K562 (cell line): ENCODE results near the gene ACY1. TPM values are rescaled to one million over a fixed set of nuclear protein-coding genes. Genes with fewer than 3 reads are reported as not detected.
A peak's percentile ranks its signal among the peaks of the same experiment; 100 is the strongest.

Source experiments
- ATF7 ChIP-seq: fragments of 450-650 bp; IDR thresholded peaks from 2 replicates; pipeline ENCODE4 v1.7.1; 2014; ENCODE audit warnings: mild to moderate bottlenecking, moderate library complexity
- CHCHD3 ChIP-seq: fragments of 250-450 bp; sonication (Bioruptor Pico); IDR thresholded peaks from 2 replicates; pipeline ENCODE4 v2.1.2; 2022; ENCODE audit warnings: mild to moderate bottlenecking
- CREBBP ChIP-seq: IDR thresholded peaks from one replicate; pipeline ENCODE4 v1.6.1; 2012; ENCODE audit warnings: low read depth, mild to moderate bottlenecking, control low read depth, inconsistent platforms, low read length
- DIDO1 ChIP-seq: fragments of 450-650 bp; IDR thresholded peaks from 2 replicates; pipeline ENCODE4 v1.6.1; 2016; ENCODE audit warnings: low read depth, missing biosample characterization, missing genetic modification characterization
- ELF1 ChIP-seq: fragments of 200-800 bp; sonication (Bioruptor generic); IDR thresholded peaks from 2 replicates; pipeline ENCODE4 v1.6.1; 2016; ENCODE audit warnings: missing genetic modification characterization, missing compliant biosample characterization
- GATAD2B ChIP-seq: fragments of 450-650 bp; IDR thresholded peaks from 2 replicates; pipeline ENCODE4 v1.6.1; 2017; ENCODE audit warnings: mild to moderate bottlenecking, borderline replicate concordance
- HMGN3 ChIP-seq: IDR thresholded peaks from 2 replicates; pipeline ENCODE4 v1.6.1; 2011; ENCODE audit warnings: borderline replicate concordance, low read depth, mild to moderate bottlenecking, mixed read lengths, low read length; ENCODE audit not compliant: insufficient read length; ENCODE audit errors: extremely low read depth
- HNRNPUL1 ChIP-seq: fragments of 200-400 bp; formaldehyde crosslinking; IDR thresholded peaks from 2 replicates; pipeline ENCODE4 v1.6.1; 2017; ENCODE audit warnings: low read length
- JUN ChIP-seq, 2 experiments: sonication (generic) in 1 of 2; formaldehyde crosslinking in 1 of 2; IDR thresholded peaks; 2 replicates each; pipeline versions ENCODE4 v1.6.1 to v1.8.0; 2012 to 2022; ENCODE audit warnings: borderline replicate concordance in 2 of 2, mild to moderate bottlenecking in 2 of 2, improper control_type of control experiment in 1 of 2, low read depth in 1 of 2, low read length in 1 of 2, missing genetic modification reagents in 1 of 2
- JUND ChIP-seq, 2 experiments: IDR thresholded peaks; 2 replicates in 1 of 2; 3 replicates in 1 of 2; pipeline ENCODE4 v1.6.1; 2011; ENCODE audit warnings: borderline replicate concordance in 2 of 2, low read depth in 2 of 2, low read length in 2 of 2, improper control_type of control experiment in 1 of 2, missing biosample characterization in 1 of 2, missing genetic modification characterization in 1 of 2, missing genetic modification reagents in 1 of 2
- KDM5B ChIP-seq: fragments of 200-600 bp; sonication (generic); IDR thresholded peaks from 2 replicates; pipeline ENCODE4 v1.6.1; 2012; ENCODE audit warnings: low read depth, mild to moderate bottlenecking, moderate library complexity, low read length, control low read depth, inconsistent platforms; ENCODE audit not compliant: insufficient replicate concordance
- MAFG ChIP-seq: fragments of 450-650 bp; conservative IDR thresholded peaks from 2 replicates; pipeline ENCODE4 v1.6.1; 2016; ENCODE audit warnings: missing genetic modification characterization, missing compliant biosample characterization
- MCM3 ChIP-seq: fragments of 450-650 bp; IDR thresholded peaks from 2 replicates; pipeline ENCODE4 v1.6.1; 2016
- NFXL1 ChIP-seq: fragments of 450-650 bp; formaldehyde crosslinking; IDR thresholded peaks from 2 replicates; pipeline ENCODE4 v1.4.0; 2021; ENCODE audit warnings: mild to moderate bottlenecking
- PHTF2 ChIP-seq: fragments of 250-450 bp; sonication (Bioruptor Pico); IDR thresholded peaks from 2 replicates; pipeline ENCODE4 v1.5.0; 2021; ENCODE audit warnings: mild to moderate bottlenecking
- RNF2 ChIP-seq: sonication (generic); IDR thresholded peaks from 2 replicates; pipeline ENCODE4 v1.6.1; 2016
- RUNX1 ChIP-seq: sonication (generic); IDR thresholded peaks from 2 replicates; pipeline ENCODE4 v1.6.1; 2016; ENCODE audit warnings: antibody characterized with exemption, low read depth
- SPI1 ChIP-seq: IDR thresholded peaks from 2 replicates; pipeline ENCODE4 v1.6.1; 2011; ENCODE audit warnings: low read depth, low read length, control low read depth, borderline replicate concordance
- TAF15 ChIP-seq: fragments of 200-400 bp; formaldehyde crosslinking; IDR thresholded peaks from 2 replicates; pipeline ENCODE4 v1.6.1; 2017; ENCODE audit warnings: mild to moderate bottlenecking, low read depth, low read length, moderate library complexity
- TEAD2 ChIP-seq: fragments of 450-650 bp; IDR thresholded peaks from 2 replicates; pipeline ENCODE4 v1.6.1; 2016; ENCODE audit warnings: missing genetic modification characterization, control low read depth, missing compliant biosample characterization
- ZNF165 ChIP-seq: fragments of 250-450 bp; sonication (Bioruptor Pico); IDR thresholded peaks from 2 replicates; pipeline ENCODE4 v1.4.0; 2020; ENCODE audit warnings: borderline replicate concordance
- polyA plus RNA-seq, 8 experiments: library from polyadenylated mRNA; depleted of rRNA in 4 of 8; stranded (reverse) in 5 of 8; unstranded in 3 of 8; fragments of >200 nt; fragmentation: Nextera tagmentation in 2 of 8; fragmentation: Illumina TruSeq in 1 of 8; extraction: Ambion mirVana in 2 of 8; extraction: Trizol in 1 of 8; gene quantifications; 2 replicates each; pipeline versions ENCODE4 v1.2.1 to v1.2.3, GENCODE V29; 2011 to 2014; ENCODE audit warnings: inconsistent platforms in 1 of 8, missing spikeins in 1 of 8
- total RNA-seq, 7 experiments: library from RNA; depleted of rRNA in 6 of 7; stranded (reverse); fragments of >200 nt in 6 of 7; fragmentation: Illumina TruSeq in 2 of 7; extraction: Trizol in 2 of 7; gene quantifications; 2 replicates each; pipeline versions ENCODE4 v1.2.1 to v1.2.3, GENCODE V29; 2011 to 2021; ENCODE audit warnings: low replicate concordance in 1 of 7
- TF ChIP-seq, protein P1 (sequence below): fragments of 450-650 bp; IDR thresholded peaks from 2 replicates; pipeline ENCODE4 v1.6.1; 2018; ENCODE audit warnings: mild to moderate bottlenecking, low read depth; ENCODE audit not compliant: partially characterized antibody
- TF ChIP-seq, protein P2 (sequence below): sonication (generic); formaldehyde crosslinking; IDR thresholded peaks from 2 replicates; pipeline ENCODE4 v1.8.1; 2023; ENCODE audit warnings: mild to moderate bottlenecking, missing genetic modification reagents
- TF ChIP-seq, protein P3 (sequence below): fragments of 250-450 bp; sonication (Bioruptor Pico); IDR thresholded peaks from 2 replicates; pipeline ENCODE4 v1.5.0; 2021

Gene ACY1
- total and polyA plus RNA-seq, 9 of the 15 experiments (the other 6 are each of a cell fraction or from before 2014, with no cell fraction given) = 70.7 to 195 (median 123) TPM

DNA sequence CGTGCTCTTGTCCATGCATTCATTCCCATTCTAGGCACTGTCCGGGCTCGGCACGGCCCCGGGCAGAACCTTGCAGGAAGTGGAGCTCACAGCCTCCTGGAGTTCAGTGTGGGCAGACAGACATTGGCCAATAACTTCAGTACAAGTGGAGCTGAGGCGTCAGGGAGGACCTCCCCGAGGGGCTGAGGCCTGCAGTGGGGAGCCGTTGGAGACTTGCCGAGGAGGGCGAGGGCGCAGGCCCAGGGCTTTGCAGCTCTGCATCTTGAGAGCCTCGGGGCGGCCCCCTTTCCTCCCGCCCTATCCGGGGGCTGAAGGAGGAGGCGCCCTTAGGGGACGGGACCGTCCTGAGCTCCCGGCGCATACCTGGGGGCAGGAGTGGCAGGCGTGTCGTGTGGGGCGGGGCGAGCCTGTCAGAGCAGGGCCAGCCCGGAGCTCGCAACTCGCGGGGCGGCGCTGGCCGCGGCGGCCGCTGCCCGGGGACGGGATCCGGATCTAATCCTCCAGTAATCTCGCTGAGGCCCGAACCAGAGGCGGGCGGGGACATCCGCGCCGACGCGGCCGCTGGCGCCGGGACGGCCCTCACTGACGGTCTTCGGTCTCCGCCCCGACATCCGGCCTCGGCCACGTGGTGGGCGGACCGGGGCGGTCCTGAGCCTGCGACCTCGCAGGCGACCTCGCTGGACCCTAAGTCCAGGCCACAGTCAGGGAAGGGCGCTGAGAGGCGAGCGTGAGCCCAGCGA lies at the start of gene ACY1 (continued):
- TF ChIP-seq, protein P1, sequence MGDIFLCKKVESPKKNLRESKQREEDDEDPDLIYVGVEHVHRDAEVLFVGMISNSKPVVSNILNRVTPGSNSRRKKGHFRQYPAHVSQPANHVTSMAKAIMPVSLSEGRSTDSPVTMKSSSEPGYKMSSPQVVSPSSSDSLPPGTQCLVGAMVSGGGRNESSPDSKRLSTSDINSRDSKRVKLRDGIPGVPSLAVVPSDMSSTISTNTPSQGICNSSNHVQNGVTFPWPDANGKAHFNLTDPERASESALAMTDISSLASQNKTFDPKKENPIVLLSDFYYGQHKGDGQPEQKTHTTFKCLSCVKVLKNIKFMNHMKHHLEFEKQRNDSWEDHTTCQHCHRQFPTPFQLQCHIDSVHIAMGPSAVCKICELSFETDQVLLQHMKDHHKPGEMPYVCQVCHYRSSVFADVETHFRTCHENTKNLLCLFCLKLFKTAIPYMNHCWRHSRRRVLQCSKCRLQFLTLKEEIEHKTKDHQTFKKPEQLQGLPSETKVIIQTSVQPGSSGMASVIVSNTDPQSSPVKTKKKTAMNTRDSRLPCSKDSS = no peak
- TF ChIP-seq NFXL1 (CRISPR knock-in tag) = no peak
- no peak for TF ChIP-seq CHCHD3 (CRISPR knock-in tag)
- TF ChIP-seq ELF1 (tag) = no peak
- TF ChIP-seq PHTF2 (CRISPR knock-in tag) = no peak
- TF ChIP-seq ZNF165 = no peak
- TF ChIP-seq GATAD2B = no peak
- TF ChIP-seq RUNX1 = no peak
- TF ChIP-seq TEAD2 (tag) = no peak
- TF ChIP-seq DIDO1 (tag) = no peak
- TF ChIP-seq SPI1 = no peak
- TF ChIP-seq HMGN3 = peak; percentile 90
- TF ChIP-seq, protein P2, sequence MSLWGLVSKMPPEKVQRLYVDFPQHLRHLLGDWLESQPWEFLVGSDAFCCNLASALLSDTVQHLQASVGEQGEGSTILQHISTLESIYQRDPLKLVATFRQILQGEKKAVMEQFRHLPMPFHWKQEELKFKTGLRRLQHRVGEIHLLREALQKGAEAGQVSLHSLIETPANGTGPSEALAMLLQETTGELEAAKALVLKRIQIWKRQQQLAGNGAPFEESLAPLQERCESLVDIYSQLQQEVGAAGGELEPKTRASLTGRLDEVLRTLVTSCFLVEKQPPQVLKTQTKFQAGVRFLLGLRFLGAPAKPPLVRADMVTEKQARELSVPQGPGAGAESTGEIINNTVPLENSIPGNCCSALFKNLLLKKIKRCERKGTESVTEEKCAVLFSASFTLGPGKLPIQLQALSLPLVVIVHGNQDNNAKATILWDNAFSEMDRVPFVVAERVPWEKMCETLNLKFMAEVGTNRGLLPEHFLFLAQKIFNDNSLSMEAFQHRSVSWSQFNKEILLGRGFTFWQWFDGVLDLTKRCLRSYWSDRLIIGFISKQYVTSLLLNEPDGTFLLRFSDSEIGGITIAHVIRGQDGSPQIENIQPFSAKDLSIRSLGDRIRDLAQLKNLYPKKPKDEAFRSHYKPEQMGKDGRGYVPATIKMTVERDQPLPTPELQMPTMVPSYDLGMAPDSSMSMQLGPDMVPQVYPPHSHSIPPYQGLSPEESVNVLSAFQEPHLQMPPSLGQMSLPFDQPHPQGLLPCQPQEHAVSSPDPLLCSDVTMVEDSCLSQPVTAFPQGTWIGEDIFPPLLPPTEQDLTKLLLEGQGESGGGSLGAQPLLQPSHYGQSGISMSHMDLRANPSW (CRISPR knock-in tag) = no peak
- no peak for TF ChIP-seq RNF2
- TF ChIP-seq, protein P3, sequence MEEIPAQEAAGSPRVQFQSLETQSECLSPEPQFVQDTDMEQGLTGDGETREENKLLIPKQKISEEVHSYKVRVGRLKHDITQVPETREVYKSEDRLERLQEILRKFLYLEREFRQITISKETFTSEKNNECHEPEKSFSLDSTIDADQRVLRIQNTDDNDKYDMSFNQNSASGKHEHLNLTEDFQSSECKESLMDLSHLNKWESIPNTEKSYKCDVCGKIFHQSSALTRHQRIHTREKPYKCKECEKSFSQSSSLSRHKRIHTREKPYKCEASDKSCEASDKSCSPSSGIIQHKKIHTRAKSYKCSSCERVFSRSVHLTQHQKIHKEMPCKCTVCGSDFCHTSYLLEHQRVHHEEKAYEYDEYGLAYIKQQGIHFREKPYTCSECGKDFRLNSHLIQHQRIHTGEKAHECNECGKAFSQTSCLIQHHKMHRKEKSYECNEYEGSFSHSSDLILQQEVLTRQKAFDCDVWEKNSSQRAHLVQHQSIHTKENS (CRISPR knock-in tag) = no peak
- peak; percentile 65; the same call in 1 of the 2 replicates for TF ChIP-seq ATF7
- TF ChIP-seq TAF15 = no peak
- peak; percentile 57; the same call in 1 of the 2 replicates for TF ChIP-seq JUN (IDR thresholded peaks at IDR 0.05; ENCODE audit: borderline replicate concordance, low read depth, low read length)
- TF ChIP-seq JUN (CRISPR knock-in tag; IDR thresholded peaks at IDR 0.05; ENCODE audit: borderline replicate concordance) = no peak
- no peak for TF ChIP-seq MAFG (tag)
- TF ChIP-seq HNRNPUL1 = no peak
- no peak for TF ChIP-seq JUND (IDR thresholded peaks at IDR 0.05; ENCODE audit: borderline replicate concordance, low read depth, low read length)
- TF ChIP-seq JUND (tag; IDR thresholded peaks at IDR 0.05; ENCODE audit: borderline replicate concordance, low read depth, low read length) = no peak
- TF ChIP-seq CREBBP = no peak
- TF ChIP-seq MCM3 = no peak
- peak; percentile 86 for TF ChIP-seq KDM5B
